DMS53 treated with DMSO at 0.1 percent for 48 hours (cell line): ENCODE data around the gene CXorf49B.

Experiments used
- DNase-seq: peaks from one replicate; lab custom pipeline; 2025; ENCODE audit not compliant: unreplicated experiment; lab: John Stamatoyannopoulos, UW

CXorf49B gene

GRCh38 chrX:71815121-71815905, 52.2 kb downstream of the CXorf49B start:
- no peak for DNase-seq

GRCh38 chrX:71815906-71816156, 52.7 kb downstream of the CXorf49B start:
- no peak for DNase-seq
